NCI-H82 treated with DMSO at 0.1 percent for 48 hours (cell line): ENCODE measurements around the gene KIF3A.

Source experiments
- DNase-seq: peaks from one replicate; lab custom pipeline; 2025; ENCODE audit not compliant: unreplicated experiment; lab: John Stamatoyannopoulos, UW

KIF3A gene

GRCh38 chr5:132663771-132664695 lies 73.3 kb downstream of the KIF3A start:
- no peak for DNase-seq

- DNase-seq: no peak
These were observed 74.2 kb downstream of the KIF3A start for GRCh38 chr5:132662925-132663770.

- no peak for DNase-seq
These were observed 75.3 kb downstream of the KIF3A start for GRCh38 chr5:132662004-132662401.

GRCh38 chr5:132661231-132662003 lies 75.9 kb downstream of the KIF3A start:
- DNase-seq: no peak

- DNase-seq: no peak
These were observed 77.5 kb downstream of the KIF3A start for GRCh38 chr5:132659598-132660493.

- DNase-seq: no peak
These were observed 78.7 kb downstream of the KIF3A start for GRCh38 chr5:132658381-132659302.

GRCh38 chr5:132657676-132658380 lies 79.5 kb downstream of the KIF3A start, which contains the start of gene IL13:
Gene IL13, plus strand, starts transcription at chr5:132658173. Its CDS starts 14 bp downstream, at chr5:132658187.
- DNase-seq: no peak

- no peak for DNase-seq
These were observed 80.5 kb downstream of the KIF3A start for GRCh38 chr5:132656774-132657355.

GRCh38 chr5:132655821-132656773 lies 81.2 kb downstream of the KIF3A start:
- no peak for DNase-seq

- no peak for DNase-seq
These were observed 83.6 kb downstream of the KIF3A start for GRCh38 chr5:132653716-132654115.

GRCh38 chr5:132651838-132652469 lies 85.4 kb downstream of the KIF3A start:
- DNase-seq: no peak

GRCh38 chr5:132648355-132648754 lies 89.0 kb downstream of the KIF3A start:
- no peak for DNase-seq

- no peak for DNase-seq
These were observed 89.9 kb downstream of the KIF3A start for GRCh38 chr5:132647473-132647872.

- DNase-seq: no peak
These were observed 90.6 kb downstream of the KIF3A start for GRCh38 chr5:132646583-132647266.

- no peak for DNase-seq
These were observed 93.2 kb downstream of the KIF3A start for GRCh38 chr5:132644177-132644576.
